ENCODE results near the gene ATP13A3.
A peak's percentile ranks its signal among the peaks of the same experiment; 100 is the strongest.
"Not testable (repeated sequence)": the region's sequence is repeated elsewhere in the genome, so short reads cannot be mapped to it uniquely, and the experiment has no call there.

ATP13A3 gene

DNA sequence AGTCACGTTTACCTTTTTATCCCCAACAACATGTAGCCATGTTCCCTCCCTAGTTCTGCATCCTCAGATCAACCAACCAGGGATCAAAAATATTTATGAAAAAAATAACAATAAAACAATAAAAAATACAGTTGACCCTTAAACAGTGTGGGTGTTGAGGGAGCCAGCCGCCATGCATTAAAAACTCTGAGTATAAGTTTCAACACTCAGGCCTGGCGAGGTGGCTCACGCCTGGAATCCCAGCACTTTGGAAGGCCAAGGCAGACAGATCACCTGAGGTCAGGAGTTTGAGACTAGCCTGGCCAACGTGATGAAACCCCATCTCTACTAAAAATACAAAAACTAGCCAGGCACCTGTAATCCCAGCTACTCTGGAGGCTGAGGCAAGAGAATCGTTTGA is 12.7 kb upstream of the ATP13A3 start:
- DNase-seq, result not testable (repeated sequence)

GRCh38 chr3:194497799-194498575 is 11.2 kb upstream of the ATP13A3 start:
- no peak for DNase-seq

DNA sequence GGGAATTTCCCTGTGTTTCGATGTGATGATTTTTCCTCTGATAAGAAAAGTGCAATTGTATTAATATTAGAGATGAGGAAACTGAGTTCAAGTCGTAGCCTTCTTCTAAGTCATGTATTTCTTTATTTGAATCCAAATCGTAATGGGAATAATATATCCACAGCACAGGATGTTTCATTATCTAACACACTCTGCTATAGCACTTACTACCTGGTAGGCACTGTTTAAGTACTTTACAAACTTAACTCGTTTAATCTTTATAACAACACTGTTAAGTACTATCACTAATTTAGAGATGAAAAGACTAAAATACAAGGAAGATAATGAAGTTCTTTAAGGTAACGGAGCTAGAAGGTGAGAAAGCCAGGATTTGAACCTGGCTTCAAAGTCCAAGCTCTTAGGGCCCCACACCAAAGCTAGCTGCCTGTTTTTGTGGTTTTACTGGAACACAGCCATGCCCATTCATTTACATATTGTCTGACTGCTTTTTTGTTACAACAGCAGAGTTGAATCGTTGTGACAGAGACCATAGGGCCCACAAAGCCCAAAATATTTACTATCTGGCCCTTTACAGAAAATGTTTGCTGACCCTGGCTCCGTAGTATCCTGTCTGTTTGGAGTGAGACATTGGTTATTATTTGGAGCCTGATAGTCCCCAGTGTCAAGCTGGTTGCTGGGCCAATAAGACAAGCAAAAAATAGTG is 9.6 kb upstream of the ATP13A3 start:
- DNase-seq, result no peak

- DNase-seq, result no peak
These were observed 8.2 kb upstream of the ATP13A3 start for GRCh38 chr3:194494951-194495374.

DNA sequence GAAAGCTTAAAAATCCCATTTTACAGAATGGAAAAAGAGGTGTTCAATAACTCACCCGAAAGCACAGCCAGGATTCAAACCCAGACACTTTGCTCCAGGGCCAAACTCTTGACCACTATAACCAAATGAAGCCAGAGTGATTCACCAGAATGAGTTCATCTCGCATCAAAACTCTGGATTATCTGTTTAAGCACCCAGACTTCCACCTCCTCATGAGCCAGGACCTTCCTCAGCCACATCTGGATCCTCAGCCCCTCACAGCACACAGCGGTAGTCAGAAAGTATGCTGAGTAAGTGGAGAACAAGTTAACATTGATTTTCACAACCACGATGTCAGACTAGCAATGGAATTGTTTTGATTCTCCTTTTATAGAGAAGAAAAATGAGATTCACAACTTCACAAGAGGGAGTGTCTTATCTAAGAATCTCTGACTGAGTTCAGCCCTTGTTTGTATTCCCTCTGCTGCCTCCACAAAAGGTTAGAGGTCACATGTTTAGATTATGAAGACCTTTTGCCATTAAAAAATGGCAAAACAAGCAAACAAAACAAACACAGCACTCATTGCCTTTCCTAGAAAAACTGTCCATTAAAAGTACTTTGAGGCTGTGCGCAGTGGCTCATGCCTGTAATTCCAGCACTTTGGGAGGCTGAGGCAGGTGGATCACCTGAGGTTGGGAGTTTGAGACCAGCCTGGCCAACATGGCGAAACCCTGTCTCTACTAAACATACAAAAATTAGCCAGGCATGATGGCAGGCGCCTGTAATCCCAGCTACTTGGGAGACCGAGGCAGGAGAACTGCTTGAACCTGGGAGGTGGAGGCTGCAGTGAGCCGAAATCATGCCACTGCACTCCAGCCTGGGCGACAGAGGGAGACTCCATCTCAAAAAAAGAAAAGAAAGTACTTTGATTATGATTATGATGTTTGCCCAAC is 7.5 kb upstream of the ATP13A3 start:
- DNase-seq, result peak; percentile 90

- DNase-seq, result no peak
These were observed 5.2 kb upstream of the ATP13A3 start for GRCh38 chr3:194492001-194492400.

DNA sequence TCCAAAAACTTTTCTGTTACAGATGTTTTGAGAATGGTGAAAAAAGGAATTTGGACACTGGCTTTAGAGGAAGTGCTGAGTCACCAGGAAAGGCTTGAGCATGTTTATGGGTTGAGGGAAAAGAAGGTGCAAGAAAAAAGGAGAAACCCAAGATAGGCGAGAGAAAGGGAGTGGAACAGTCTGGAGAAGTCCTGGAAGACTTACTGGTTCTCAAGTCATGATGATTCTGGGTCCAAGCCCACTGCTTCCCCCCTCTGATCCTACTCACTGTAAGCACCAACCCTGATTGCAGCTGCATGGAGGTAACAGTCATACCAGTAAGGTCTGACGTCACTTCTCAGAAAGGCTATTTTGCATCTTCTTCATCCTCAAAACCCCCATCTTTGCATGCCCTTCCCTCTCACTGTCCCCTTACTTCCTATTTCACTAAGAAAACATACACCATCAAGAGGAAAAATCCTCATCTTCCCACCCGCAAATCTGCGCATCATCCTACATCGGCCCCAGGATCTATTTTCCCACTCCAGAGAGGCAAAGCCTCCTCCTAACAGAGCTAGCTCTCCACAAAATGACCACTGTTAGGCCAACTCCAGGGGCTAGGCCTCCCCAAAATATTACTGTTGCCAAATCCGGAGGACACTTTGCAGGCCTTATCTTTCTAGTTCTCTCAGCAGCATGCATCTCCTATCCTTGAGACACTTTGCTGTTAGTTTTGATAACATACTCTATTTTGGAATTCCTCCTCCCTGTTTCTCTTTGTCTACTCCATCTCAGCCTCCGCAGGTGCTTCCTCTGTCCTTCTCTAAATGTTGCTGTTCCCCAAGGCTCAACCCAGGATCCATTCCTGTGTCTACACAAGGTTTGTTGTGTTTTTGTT is 3.2 kb upstream of the ATP13A3 start:
- peak; percentile 58 for DNase-seq

DNA sequence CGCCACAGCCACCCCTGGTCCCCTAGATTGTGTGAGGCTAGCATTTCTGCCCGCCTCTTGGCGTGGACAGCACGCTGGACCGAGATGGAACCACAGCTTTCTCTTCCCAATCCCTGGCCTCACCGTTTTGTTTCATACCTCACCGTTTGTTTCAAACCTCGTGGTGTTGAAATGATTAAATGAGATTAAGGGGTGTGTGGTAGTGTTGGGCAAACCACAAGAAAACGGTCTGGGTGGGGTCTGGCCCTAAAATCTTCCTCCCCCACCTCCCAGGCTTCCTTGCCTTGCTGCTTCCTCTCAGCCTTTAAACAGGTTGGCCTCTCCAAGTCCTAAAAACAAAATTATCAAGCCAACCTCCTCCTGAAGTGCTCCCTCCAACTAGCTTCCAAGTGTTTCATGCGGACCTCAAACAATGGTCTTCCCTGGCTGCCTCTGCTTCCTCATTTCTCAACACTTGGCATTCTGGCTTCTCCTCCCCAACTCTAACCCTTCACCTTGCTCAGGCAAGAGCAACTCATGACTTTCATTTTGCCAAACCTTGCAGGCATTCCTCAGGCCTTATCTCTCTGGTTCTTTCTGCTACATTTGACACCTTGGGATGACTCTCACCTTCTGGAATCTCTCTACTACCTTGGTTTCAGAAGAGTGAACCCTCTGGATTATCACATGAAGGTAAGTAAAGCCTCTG is 1.4 kb upstream of the ATP13A3 start:
- peak; percentile 46 for DNase-seq

GRCh38 chr3:194487289-194488054 is 670 bp upstream of the ATP13A3 start:
- no peak for DNase-seq

DNA sequence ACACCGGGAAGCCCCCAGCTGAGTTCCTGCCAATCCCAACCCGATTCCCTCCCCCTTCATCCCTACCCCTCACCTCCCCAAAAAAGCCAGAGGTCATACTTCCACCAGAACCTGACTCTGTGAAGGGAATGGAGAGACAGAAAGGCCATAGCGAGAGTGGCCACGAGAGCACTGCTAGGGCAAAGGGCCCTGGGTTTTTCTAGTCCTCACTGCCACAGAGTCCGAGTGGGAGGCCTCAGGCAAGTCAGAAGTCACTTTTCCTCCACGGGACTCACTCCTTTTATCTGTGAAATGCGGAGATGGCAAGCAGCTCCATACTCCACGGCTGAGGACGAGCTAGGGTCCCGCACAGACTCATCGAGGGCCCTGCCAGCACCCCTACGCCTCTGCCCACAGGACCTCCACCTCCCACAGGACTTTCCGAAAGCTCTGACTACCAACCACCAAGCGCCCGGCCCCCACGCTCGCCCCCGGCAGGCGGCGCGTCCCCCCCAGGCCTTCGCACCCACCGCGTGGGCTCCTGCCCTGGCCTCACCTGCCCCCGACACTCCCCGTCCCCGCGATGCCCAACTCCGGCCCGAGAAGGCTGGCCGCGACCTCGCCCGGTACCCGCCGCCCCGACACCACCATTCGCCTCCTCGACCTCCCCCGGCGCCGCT is 792 bp downstream of the ATP13A3 start:
- DNase-seq, result no peak

- DNase-seq, result peak; percentile 54
These were observed 1.3 kb downstream of the ATP13A3 start for GRCh38 chr3:194485468-194485880.

DNA sequence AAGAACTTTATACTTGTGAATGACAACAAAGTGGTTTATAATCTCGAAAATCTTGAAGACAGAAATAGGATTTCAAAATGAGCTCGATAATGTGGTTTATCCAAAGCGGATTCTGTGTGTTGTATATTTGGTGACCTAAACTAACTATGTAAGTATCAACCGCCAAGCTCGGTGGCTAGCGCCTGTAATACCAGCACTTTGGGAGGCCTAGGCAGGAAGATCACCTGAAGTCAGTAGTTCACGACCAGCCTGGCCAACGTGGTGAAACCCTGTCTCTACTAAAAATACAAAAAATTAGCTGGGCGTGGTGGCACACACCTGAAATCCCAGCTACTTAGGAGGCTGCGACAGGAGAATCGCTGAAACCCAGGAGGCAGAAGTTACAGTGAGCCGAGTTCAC is 2.2 kb downstream of the ATP13A3 start:
- DNase-seq, result no peak

DNA sequence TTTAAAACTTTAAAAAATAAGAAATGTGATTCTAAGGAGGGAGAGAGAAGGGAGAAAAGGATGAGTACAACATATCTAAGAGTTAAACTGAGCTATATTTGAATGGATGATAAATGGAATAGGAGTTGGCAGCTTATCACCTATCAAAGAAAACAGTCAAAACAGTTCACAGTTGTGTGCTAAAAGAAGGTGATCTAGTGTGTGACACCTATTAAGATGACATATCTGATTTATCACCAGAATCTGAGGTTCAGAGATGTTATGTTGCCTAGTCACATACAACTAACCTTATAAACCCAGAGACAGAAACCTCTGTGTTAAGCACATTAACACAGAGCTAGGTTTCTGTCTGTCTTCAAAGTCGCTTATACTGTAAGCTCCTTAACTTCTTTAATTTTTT is 3.0 kb downstream of the ATP13A3 start:
- no peak for DNase-seq

GRCh38 chr3:194482830-194483229 is 4.0 kb downstream of the ATP13A3 start:
- DNase-seq, result not testable (repeated sequence)

DNA sequence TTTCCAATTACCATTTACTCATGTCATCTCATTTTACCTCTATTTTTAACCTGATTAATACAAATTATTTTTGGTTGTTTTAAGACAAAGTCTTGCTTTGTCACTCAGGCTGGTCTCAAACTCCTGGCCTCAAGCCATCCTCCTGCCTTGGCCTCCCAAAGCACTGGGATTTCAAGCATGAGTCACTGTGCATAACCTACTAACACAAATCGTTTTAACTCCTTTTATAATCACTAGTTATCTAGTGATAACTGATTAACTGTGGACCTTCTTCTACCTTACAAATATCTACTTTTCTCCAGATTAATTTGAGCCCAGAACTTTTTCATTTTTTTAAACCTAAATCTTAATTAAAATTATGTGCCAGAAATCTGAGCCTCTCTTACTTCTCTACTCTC is 4.6 kb downstream of the ATP13A3 start:
- DNase-seq, result no peak

- DNase-seq, result no peak
These were observed 5.1 kb downstream of the ATP13A3 start for GRCh38 chr3:194481525-194482195.

DNA sequence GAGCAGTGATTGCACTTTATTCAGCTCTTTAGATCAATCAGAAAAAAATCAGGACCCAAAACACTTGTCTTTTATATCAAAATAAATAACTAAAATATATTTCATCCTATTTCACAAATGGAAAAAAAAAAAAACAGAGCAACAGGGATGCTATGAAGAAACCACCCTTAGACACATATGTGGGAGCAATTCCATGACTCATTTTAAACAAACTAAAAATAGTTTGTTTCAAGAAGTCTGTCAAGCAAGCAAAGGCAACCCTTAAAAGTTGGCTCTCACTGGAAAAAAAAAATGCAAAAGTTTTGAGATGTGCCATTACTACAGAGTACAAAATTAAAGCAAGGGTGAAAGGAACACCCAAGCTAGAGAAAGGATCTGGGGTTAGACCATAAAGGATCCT is 5.7 kb downstream of the ATP13A3 start:
- DNase-seq, result peak; percentile 78

DNA sequence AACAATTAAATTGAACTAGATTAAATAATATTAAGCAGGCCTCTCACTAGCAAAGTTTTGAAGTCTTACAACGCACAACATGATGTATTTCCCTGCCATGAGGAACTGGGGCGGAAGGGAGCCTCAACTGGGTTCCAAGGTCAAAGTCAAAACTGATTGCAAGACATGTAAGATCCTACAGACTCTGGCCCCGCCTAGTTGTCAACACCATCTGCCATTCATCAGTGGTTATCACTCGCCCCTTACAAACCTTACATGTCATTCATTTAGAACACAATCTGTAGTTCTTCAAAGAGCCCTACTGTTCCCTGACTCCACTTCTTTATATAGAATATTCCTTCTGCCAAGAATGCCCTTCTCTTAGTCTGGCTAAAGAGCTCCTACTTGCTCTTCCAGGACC is 10.0 kb downstream of the ATP13A3 start:
- DNase-seq, result no peak

DNA sequence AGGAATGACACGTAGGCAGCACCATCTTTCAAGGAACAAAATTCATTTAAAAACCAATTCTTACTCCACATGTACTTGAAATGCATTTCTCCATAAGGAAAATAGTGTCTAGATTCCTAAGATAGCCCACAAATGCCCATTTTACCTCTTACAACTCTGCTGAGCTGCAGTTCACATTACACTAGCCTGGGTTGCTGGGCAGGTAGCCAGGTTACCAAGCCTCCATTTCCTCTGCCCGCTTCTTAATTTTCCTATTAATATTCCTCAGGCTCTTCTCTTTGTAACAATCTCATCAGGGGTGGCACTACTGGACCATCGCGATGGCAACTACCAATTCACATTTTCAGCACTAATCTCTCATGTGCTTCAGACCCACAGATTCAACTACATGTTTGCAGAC is 10.8 kb downstream of the ATP13A3 start:
- DNase-seq, result no peak

All from fibroblast of upper back skin (primary cell).